Liver (tissue), 9 donors: ENCODE data around the gene CAMSAP1. TPM values are rescaled to one million over a fixed set of nuclear protein-coding genes. Genes with fewer than 3 reads are reported as not detected.
"Not testable (repeated sequence)": the region's sequence is repeated elsewhere in the genome, so short reads cannot be mapped to it uniquely, and the experiment has no call there.

Source experiments
- DNase-seq: peaks from one replicate; pipeline ENCODE4 v3.0.0-alpha.2; 2017; ENCODE audit warnings: low spot score
- H3K27ac ChIP-seq, 2 donors: one replicate each; pipeline ENCODE4 v1.7.0; 2013; ENCODE audit warnings: inconsistent platforms in 2 of 2, low read length in 2 of 2, control low read depth in 1 of 2, low read depth in 1 of 2, mild to moderate bottlenecking in 1 of 2
- H3K27me3 ChIP-seq, 4 donors: one replicate each; pipeline versions ENCODE4 v1.6.1 to v1.7.0; 2013; ENCODE audit warnings: low read length in 3 of 4, inconsistent platforms in 1 of 4, mild to moderate bottlenecking in 1 of 4, moderate library complexity in 1 of 4; ENCODE audit not compliant: control insufficient read depth in 4 of 4, insufficient read depth in 4 of 4
- H3K36me3 ChIP-seq, 4 donors: one replicate each; pipeline versions ENCODE4 v1.6.1 to v1.7.0; 2013; ENCODE audit warnings: low read length in 3 of 4, mild to moderate bottlenecking in 3 of 4, low read depth in 1 of 4, moderate library complexity in 1 of 4; ENCODE audit not compliant: control insufficient read depth in 4 of 4, insufficient read depth in 3 of 4
- H3K4me1 ChIP-seq, 4 donors: one replicate each; pipeline versions ENCODE4 v1.6.1 to v1.7.0; 2013; ENCODE audit warnings: low read length in 3 of 4, mild to moderate bottlenecking in 3 of 4, moderate library complexity in 1 of 4; ENCODE audit not compliant: control insufficient read depth in 4 of 4, insufficient read depth in 4 of 4
- H3K4me3 ChIP-seq, 3 donors: one replicate each; pipeline versions ENCODE4 v1.6.1 to v1.7.0; 2013; ENCODE audit warnings: low read length in 3 of 3, control low read depth in 1 of 3, low read depth in 1 of 3, mild to moderate bottlenecking in 1 of 3
- H3K9ac ChIP-seq, 2 donors: one replicate each; pipeline ENCODE4 v1.7.0; 2013; ENCODE audit warnings: low read length in 2 of 2, mild to moderate bottlenecking in 2 of 2, moderate library complexity in 2 of 2, control low read depth in 1 of 2, low read depth in 1 of 2
- H3K9me3 ChIP-seq, 4 donors: one replicate each; pipeline versions ENCODE4 v1.6.1 to v1.7.0; 2013; ENCODE audit warnings: low read length in 3 of 4; ENCODE audit not compliant: control insufficient read depth in 4 of 4
- ATF3 ChIP-seq: IDR thresholded peaks from 2 replicates; pipeline ENCODE4 v1.6.1; 2016; ENCODE audit warnings: antibody characterized with exemption
- CTCF ChIP-seq: fragments of 150-350 bp; IDR thresholded peaks from 2 replicates; pipeline ENCODE4 v1.5.1; 2017; ENCODE audit warnings: improper control_type of control experiment, low read depth, low read length; ENCODE audit not compliant: missing input control
- EGR1 ChIP-seq, 2 donors: IDR thresholded peaks; 2 replicates each; pipeline ENCODE4 v1.6.1; 2016 to 2018; ENCODE audit warnings: antibody characterized with exemption in 2 of 2, low read depth in 2 of 2
- FOXA1 ChIP-seq: IDR thresholded peaks from 2 replicates; pipeline ENCODE4 v1.6.1; 2016; ENCODE audit warnings: antibody characterized with exemption
- FOXA2 ChIP-seq: IDR thresholded peaks from 2 replicates; pipeline ENCODE4 v1.6.1; 2016; ENCODE audit warnings: antibody characterized with exemption
- GABPA ChIP-seq, 2 donors: IDR thresholded peaks in 1 of 2; conservative IDR thresholded peaks in 1 of 2; 2 replicates each; pipeline ENCODE4 v1.6.1; 2016; ENCODE audit warnings: antibody characterized with exemption in 2 of 2, mild to moderate bottlenecking in 1 of 2, moderate library complexity in 1 of 2
- HNF4A ChIP-seq, 2 donors: conservative IDR thresholded peaks; 2 replicates each; pipeline ENCODE4 v1.6.1; 2016; ENCODE audit warnings: antibody characterized with exemption in 2 of 2, mild to moderate bottlenecking in 2 of 2
- HNF4G ChIP-seq: IDR thresholded peaks from 2 replicates; pipeline ENCODE4 v1.6.1; 2016; ENCODE audit warnings: antibody characterized with exemption
- JUND ChIP-seq, 2 donors: IDR thresholded peaks; 2 replicates each; pipeline ENCODE4 v1.6.1; 2016; ENCODE audit warnings: antibody characterized with exemption in 2 of 2
- NR2F2 ChIP-seq: IDR thresholded peaks from 2 replicates; pipeline ENCODE4 v1.6.1; 2016; ENCODE audit warnings: antibody characterized with exemption
- SP1 ChIP-seq: IDR thresholded peaks from 2 replicates; pipeline ENCODE4 v1.6.1; 2018; ENCODE audit warnings: antibody characterized with exemption, mild to moderate bottlenecking
- TAF1 ChIP-seq: conservative IDR thresholded peaks from 2 replicates; pipeline ENCODE4 v1.6.1; 2016; ENCODE audit warnings: antibody characterized with exemption, mild to moderate bottlenecking
- YY1 ChIP-seq: IDR thresholded peaks from 2 replicates; pipeline ENCODE4 v1.6.1; 2016; ENCODE audit warnings: antibody characterized with exemption, mild to moderate bottlenecking
- WGBS: extraction: QIAGEN DNeasy Blood & Tissue Kit; methylation state at CpG from one replicate; pipeline ENCODE4 v1.1.7; 2013; 5-methylcytosine and 5-hydroxymethylcytosine counted together
- polyA plus RNA-seq, 2 donors: library from polyadenylated mRNA; stranded (reverse) in 1 of 2; unstranded in 1 of 2; fragments of 200-250 nt in 1 of 2; fragments of >200 nt in 1 of 2; fragmentation: Nextera tagmentation in 1 of 2; extraction: Ambion mirVana in 1 of 2; gene quantifications; one replicate each; pipeline versions ENCODE4 v1.2.1 to v1.2.3, GENCODE V29; 2013 to 2015
- total RNA-seq, 2 donors: library from RNA; depleted of rRNA; stranded (reverse); fragments of >200 nt; gene quantifications; one replicate each; pipeline ENCODE4 v1.2.3, GENCODE V29; 2014
- TF ChIP-seq, protein P1 (sequence below): IDR thresholded peaks from 2 replicates; pipeline ENCODE4 v1.6.1; 2016; ENCODE audit warnings: antibody characterized with exemption
- TF ChIP-seq, protein P2 (sequence below): IDR thresholded peaks from 2 replicates; pipeline ENCODE4 v1.6.1; 2016; ENCODE audit warnings: antibody characterized with exemption, mild to moderate bottlenecking
- donor health status: healthy.
- donor health status: healthy.
- donor health status: healthy.
- donor health status: healthy.
- donor health status: healthy.

Gene CAMSAP1
- total and polyA plus RNA-seq, 4 donors, result 0.97 to 6.4 (median 5.1) TPM

GRCh38 chr9:135914921-135915320, 7.6 kb upstream of the CAMSAP1 start:
- WGBS, result 97% methylated on average over 1 of the region's 1 CpG
- peaks cover 20 to 38% (median 32%) of the 10 kb centered on the region in 4 donors for H3K9me3 ChIP-seq

DNA sequence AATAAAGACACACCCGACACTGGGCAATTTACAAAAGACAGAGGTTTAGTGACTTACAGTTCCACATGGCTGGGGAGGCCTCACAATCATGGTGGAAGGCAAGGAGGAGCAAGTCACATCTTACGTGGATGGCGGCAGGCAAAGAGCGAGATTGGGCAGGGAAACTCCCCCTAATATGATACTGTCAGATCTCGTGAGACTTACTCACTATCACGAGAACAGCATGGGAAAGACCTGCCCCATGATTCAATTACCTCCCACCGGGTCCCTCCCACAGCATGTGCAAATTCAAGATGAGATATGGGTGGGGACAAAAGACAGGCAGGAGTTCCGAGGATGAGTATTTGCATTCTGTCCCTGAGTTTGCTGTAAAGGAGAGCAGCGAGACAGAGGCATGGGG, 3.9 kb upstream of the CAMSAP1 start:
- H3K27me3 ChIP-seq, H3K9ac ChIP-seq, DNase-seq, H3K4me3 ChIP-seq, H3K27ac ChIP-seq: not testable (repeated sequence)
- H3K4me1 ChIP-seq, result peaks cover 5 to 18% (median 14%) of the 10 kb centered on the region in 4 donors
- WGBS, result 97% methylated on average over 9 of the region's 9 CpGs
- peaks cover 9 to 42% (median 25%) of the 10 kb centered on the region in 4 donors for H3K36me3 ChIP-seq
- peaks cover 5 to 23% (median 21%) of the 10 kb centered on the region in 4 donors for H3K9me3 ChIP-seq

More at GRCh38 chr9:135914921-135915320, 7.6 kb upstream of the CAMSAP1 start:
- TF ChIP-seq ATF3, result no peak
- TF ChIP-seq HNF4A (conservative IDR thresholded peaks at IDR 0.05), result no peak
- TF ChIP-seq, protein P1, sequence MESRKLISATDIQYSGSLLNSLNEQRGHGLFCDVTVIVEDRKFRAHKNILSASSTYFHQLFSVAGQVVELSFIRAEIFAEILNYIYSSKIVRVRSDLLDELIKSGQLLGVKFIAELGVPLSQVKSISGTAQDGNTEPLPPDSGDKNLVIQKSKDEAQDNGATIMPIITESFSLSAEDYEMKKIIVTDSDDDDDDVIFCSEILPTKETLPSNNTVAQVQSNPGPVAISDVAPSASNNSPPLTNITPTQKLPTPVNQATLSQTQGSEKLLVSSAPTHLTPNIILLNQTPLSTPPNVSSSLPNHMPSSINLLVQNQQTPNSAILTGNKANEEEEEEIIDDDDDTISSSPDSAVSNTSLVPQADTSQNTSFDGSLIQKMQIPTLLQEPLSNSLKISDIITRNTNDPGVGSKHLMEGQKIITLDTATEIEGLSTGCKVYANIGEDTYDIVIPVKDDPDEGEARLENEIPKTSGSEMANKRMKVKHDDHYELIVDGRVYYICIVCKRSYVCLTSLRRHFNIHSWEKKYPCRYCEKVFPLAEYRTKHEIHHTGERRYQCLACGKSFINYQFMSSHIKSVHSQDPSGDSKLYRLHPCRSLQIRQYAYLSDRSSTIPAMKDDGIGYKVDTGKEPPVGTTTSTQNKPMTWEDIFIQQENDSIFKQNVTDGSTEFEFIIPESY, result no peak
- TF ChIP-seq GABPA (IDR thresholded peaks at IDR 0.05 in 1 of 2, conservative IDR thresholded peaks at IDR 0.05 in 1 of 2), result no peak
- no peak for TF ChIP-seq TAF1
- no peak for DNase-seq
- peak overlapping the region in 2 of 3 donors; percentile 23 to 60 for H3K4me3 ChIP-seq
- H3K36me3 ChIP-seq, result peaks cover 9 to 42% (median 26%) of the 10 kb centered on the region in 4 donors
- H3K9ac ChIP-seq, result no peak overlapping the region
- H3K4me1 ChIP-seq, result no peaks in the 10 kb centered on the region
- H3K27me3 ChIP-seq, result no peaks in the 10 kb centered on the region
- H3K27ac ChIP-seq, result no peak overlapping the region

- Histone ChIP-seq H3K9ac (no peak overlapping the region), H3K36me3 (peaks cover 9 to 38% (median 22%) of the 10 kb centered on the region in 4 donors), H3K4me3 (no peak overlapping the region), H3K27me3 (no peaks in the 10 kb centered on the region), H3K4me1 (peaks cover 5 to 22% (median 17%) of the 10 kb centered on the region in 4 donors), H3K27ac (no peak overlapping the region), H3K9me3 (peaks cover 3 to 21% (median 18%) of the 10 kb centered on the region in 4 donors)
- TF ChIP-seq TAF1, result no peak
- no peak for TF ChIP-seq EGR1 (IDR thresholded peaks at IDR 0.05; ENCODE audit: low read depth in 2 of 2)
- TF ChIP-seq ATF3, result no peak
- TF ChIP-seq, protein P2, sequence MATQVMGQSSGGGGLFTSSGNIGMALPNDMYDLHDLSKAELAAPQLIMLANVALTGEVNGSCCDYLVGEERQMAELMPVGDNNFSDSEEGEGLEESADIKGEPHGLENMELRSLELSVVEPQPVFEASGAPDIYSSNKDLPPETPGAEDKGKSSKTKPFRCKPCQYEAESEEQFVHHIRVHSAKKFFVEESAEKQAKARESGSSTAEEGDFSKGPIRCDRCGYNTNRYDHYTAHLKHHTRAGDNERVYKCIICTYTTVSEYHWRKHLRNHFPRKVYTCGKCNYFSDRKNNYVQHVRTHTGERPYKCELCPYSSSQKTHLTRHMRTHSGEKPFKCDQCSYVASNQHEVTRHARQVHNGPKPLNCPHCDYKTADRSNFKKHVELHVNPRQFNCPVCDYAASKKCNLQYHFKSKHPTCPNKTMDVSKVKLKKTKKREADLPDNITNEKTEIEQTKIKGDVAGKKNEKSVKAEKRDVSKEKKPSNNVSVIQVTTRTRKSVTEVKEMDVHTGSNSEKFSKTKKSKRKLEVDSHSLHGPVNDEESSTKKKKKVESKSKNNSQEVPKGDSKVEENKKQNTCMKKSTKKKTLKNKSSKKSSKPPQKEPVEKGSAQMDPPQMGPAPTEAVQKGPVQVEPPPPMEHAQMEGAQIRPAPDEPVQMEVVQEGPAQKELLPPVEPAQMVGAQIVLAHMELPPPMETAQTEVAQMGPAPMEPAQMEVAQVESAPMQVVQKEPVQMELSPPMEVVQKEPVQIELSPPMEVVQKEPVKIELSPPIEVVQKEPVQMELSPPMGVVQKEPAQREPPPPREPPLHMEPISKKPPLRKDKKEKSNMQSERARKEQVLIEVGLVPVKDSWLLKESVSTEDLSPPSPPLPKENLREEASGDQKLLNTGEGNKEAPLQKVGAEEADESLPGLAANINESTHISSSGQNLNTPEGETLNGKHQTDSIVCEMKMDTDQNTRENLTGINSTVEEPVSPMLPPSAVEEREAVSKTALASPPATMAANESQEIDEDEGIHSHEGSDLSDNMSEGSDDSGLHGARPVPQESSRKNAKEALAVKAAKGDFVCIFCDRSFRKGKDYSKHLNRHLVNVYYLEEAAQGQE, result no peak
- TF ChIP-seq NR2F2, result no peak
- no peak for TF ChIP-seq CTCF
- TF ChIP-seq GABPA (IDR thresholded peaks at IDR 0.05 in 1 of 2, conservative IDR thresholded peaks at IDR 0.05 in 1 of 2), result no peak
- TF ChIP-seq YY1, result no peak
- TF ChIP-seq FOXA1, result no peak
- TF ChIP-seq HNF4A (conservative IDR thresholded peaks at IDR 0.05), result no peak
- no peak for TF ChIP-seq JUND (IDR thresholded peaks at IDR 0.05)
- TF ChIP-seq FOXA2, result no peak
- TF ChIP-seq SP1, result no peak
- TF ChIP-seq HNF4G, result no peak
- TF ChIP-seq, protein P1, result no peak
- WGBS, result 99% methylated on average over 9 of the region's 9 CpGs
- DNase-seq, result no peak
Observed at GRCh38 chr9:135910757-135911156, 3.4 kb upstream of the CAMSAP1 start.
